Uterus (tissue), 2 donors: ENCODE data around the gene PWWP2B.

Source experiments
- POLR2A ChIP-seq, 2 donors: fragments of 450-650 bp; IDR thresholded peaks; one replicate each; pipeline ENCODE4 v1.6.1; 2016; ENCODE audit warnings: antibody characterized with exemption in 2 of 2, mild to moderate bottlenecking in 1 of 2, moderate library complexity in 1 of 2
- TF ChIP-seq, protein P1 (sequence below), 4 experiments: fragments of 200-600 bp in 2 of 4; fragments of 450-650 bp in 2 of 4; sonication (generic) in 2 of 4; IDR thresholded peaks; one replicate each; pipeline ENCODE4 v1.5.1; 2016 to 2019; ENCODE audit warnings: antibody characterized with exemption in 4 of 4, mild to moderate bottlenecking in 2 of 4, moderate library complexity in 1 of 4

- TF ChIP-seq POLR2A (IDR thresholded peaks at IDR 0.05): no peak
- TF ChIP-seq, protein P1, sequence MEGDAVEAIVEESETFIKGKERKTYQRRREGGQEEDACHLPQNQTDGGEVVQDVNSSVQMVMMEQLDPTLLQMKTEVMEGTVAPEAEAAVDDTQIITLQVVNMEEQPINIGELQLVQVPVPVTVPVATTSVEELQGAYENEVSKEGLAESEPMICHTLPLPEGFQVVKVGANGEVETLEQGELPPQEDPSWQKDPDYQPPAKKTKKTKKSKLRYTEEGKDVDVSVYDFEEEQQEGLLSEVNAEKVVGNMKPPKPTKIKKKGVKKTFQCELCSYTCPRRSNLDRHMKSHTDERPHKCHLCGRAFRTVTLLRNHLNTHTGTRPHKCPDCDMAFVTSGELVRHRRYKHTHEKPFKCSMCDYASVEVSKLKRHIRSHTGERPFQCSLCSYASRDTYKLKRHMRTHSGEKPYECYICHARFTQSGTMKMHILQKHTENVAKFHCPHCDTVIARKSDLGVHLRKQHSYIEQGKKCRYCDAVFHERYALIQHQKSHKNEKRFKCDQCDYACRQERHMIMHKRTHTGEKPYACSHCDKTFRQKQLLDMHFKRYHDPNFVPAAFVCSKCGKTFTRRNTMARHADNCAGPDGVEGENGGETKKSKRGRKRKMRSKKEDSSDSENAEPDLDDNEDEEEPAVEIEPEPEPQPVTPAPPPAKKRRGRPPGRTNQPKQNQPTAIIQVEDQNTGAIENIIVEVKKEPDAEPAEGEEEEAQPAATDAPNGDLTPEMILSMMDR (IDR thresholded peaks at IDR 0.05): no peak
Observed at GRCh38 chr10:132363376-132363775, 33.6 kb upstream of the PWWP2B start.
